Gastrocnemius medialis (tissue), 4 donors: ENCODE measurements around the gene CA14.

ENCODE experiments used
- CTCF ChIP-seq, 5 experiments: fragments of 450-650 bp in 3 of 5; fragments of 200-600 bp in 2 of 5; sonication (generic) in 2 of 5; IDR thresholded peaks in 4 of 5; conservative IDR thresholded peaks in 1 of 5; 1 replicate in 4 of 5; 2 replicates in 1 of 5; pipeline ENCODE4 v1.5.1; 2016 to 2019; ENCODE audit warnings: antibody characterized with exemption in 5 of 5, mild to moderate bottlenecking in 3 of 5, moderate library complexity in 3 of 5
- POLR2A ChIP-seq, 2 donors: fragments of 450-650 bp; IDR thresholded peaks; one replicate each; pipeline ENCODE4 v1.6.1; 2017; ENCODE audit warnings: antibody characterized with exemption in 2 of 2, mild to moderate bottlenecking in 2 of 2, moderate library complexity in 2 of 2

GRCh38 chr1:150282558-150282958, 25.0 kb downstream of the CA14 start:
- TF ChIP-seq POLR2A (IDR thresholded peaks at IDR 0.05) (peak; percentile 67 to 77), CTCF (IDR thresholded peaks at IDR 0.05 in 4 of 5, conservative IDR thresholded peaks at IDR 0.05 in 1 of 5) (no peak)
